HEK293T (cell line): ENCODE data around the gene MAP3K20.

Experiments used
- BHLHE40 ChIP-seq: fragments of 450-650 bp; IDR thresholded peaks from 2 replicates; pipeline ENCODE4 v1.6.1; 2016; ENCODE audit warnings: mild to moderate bottlenecking, moderate library complexity, borderline replicate concordance
- HDGF ChIP-seq: fragments of 450-650 bp; IDR thresholded peaks from 2 replicates; pipeline ENCODE4 v1.6.1; 2017; ENCODE audit warnings: antibody characterized with exemption, borderline replicate concordance

DNA sequence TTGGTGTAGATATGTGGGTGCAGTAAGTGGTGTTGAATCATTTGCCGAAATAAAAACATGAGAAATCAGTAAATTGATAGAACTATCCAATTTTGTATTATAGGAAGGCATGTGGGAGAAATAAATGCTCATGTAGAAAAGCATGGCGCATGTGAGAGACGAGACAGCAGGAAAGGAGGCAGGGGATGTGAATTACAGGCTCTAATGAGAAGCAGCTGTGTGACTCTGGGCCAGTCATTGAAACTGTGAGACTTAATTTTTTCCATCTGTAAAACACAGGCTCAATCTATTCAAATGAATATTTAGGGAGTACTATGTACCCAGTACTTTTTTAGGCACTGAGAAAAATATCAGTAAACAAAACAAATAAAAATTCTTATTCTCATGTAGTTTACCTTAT, 42.6 kb upstream of the MAP3K20 start:
- no peak for TF ChIP-seq HDGF
- no peak for TF ChIP-seq BHLHE40
